Fibroblast of lung (primary cell): ENCODE results near the gene MEP1B. TPM values are rescaled to one million over a fixed set of nuclear protein-coding genes. Genes with fewer than 3 reads are reported as not detected.
"Not testable (repeated sequence)": the region's sequence is repeated elsewhere in the genome, so short reads cannot be mapped to it uniquely, and the experiment has no call there.

ENCODE experiments used
- DNase-seq, 2 donors: peaks; one replicate each; pipeline versions ENCODE4 v3.0.0 to v3.0.0-alpha.2; 2010; ENCODE audit warnings: low read depth in 2 of 2
- H2AFZ ChIP-seq: 2 replicates; pipeline ENCODE4 v1.5.1; 2012; ENCODE audit warnings: low read length, control low read depth, inconsistent platforms
- H3K27ac ChIP-seq: 2 replicates; pipeline ENCODE4 v1.5.1; 2011; ENCODE audit warnings: low read length, control low read depth; ENCODE audit not compliant: insufficient read depth
- H3K27me3 ChIP-seq: 2 replicates; pipeline ENCODE4 v1.5.1; 2011; ENCODE audit warnings: mild to moderate bottlenecking, low read length; ENCODE audit not compliant: control insufficient read depth, insufficient read depth
- H3K36me3 ChIP-seq: 2 replicates; pipeline ENCODE4 v1.5.1; 2011; ENCODE audit warnings: low read length; ENCODE audit not compliant: control insufficient read depth, insufficient read depth
- H3K4me1 ChIP-seq: 2 replicates; pipeline ENCODE4 v1.5.1; 2011; ENCODE audit warnings: low read length; ENCODE audit not compliant: control insufficient read depth, insufficient read depth; ENCODE audit errors: extremely low read depth
- H3K4me2 ChIP-seq: 2 replicates; pipeline ENCODE4 v1.5.1; 2011; ENCODE audit warnings: low read length, control low read depth; ENCODE audit not compliant: insufficient read depth; ENCODE audit errors: extremely low read depth
- H3K4me3 ChIP-seq, 4 experiments: fragments of 200-600 bp in 1 of 4; sonication (generic) in 1 of 4; replicated peaks in 1 of 4; 2 replicates each; pipeline ENCODE4 v1.5.1; 2011 to 2016; ENCODE audit warnings: low read length in 4 of 4, low read depth in 3 of 4, mild to moderate bottlenecking in 3 of 4, control low read depth in 2 of 4, inconsistent platforms in 1 of 4, mixed read lengths in 1 of 4; ENCODE audit not compliant: insufficient read depth in 1 of 4; ENCODE audit errors: control extremely low read depth in 1 of 4
- H3K79me2 ChIP-seq: 2 replicates; pipeline ENCODE4 v1.5.1; 2012; ENCODE audit warnings: mild to moderate bottlenecking, low read length, inconsistent platforms; ENCODE audit not compliant: control insufficient read depth, insufficient read depth
- H3K9ac ChIP-seq: 2 replicates; pipeline ENCODE4 v1.5.1; 2011; ENCODE audit warnings: mild to moderate bottlenecking, low read length, control low read depth; ENCODE audit not compliant: insufficient read depth
- H3K9me3 ChIP-seq: 2 replicates; pipeline ENCODE4 v1.5.1; 2012; ENCODE audit warnings: low read depth, low read length; ENCODE audit not compliant: control insufficient read depth, insufficient read depth
- H4K20me1 ChIP-seq: 2 replicates; pipeline ENCODE4 v1.5.1; 2011; ENCODE audit warnings: low read length; ENCODE audit not compliant: control insufficient read depth, insufficient read depth; ENCODE audit errors: extremely low read depth
- EZH2 ChIP-seq: IDR thresholded peaks from 2 replicates; pipeline ENCODE4 v1.5.1; 2012; ENCODE audit warnings: low read length, control low read depth, mild to moderate bottlenecking; ENCODE audit errors: missing control alignments
- polyA plus RNA-seq, 2 donors: library from polyadenylated mRNA; depleted of rRNA in 1 of 2; stranded (reverse) in 1 of 2; unstranded in 1 of 2; fragments of >200 nt; gene quantifications; 2 replicates each; pipeline ENCODE4 v1.2.1, GENCODE V29; 2011 to 2012; ENCODE audit warnings: missing spikeins in 1 of 2
- total RNA-seq: library from RNA; depleted of rRNA; stranded (reverse); fragments of >200 nt; gene quantifications from 2 replicates; pipeline ENCODE4 v1.2.1, GENCODE V29; 2014
- TF ChIP-seq, protein P1 (sequence below), 2 donors: IDR thresholded peaks in 1 of 2; conservative IDR thresholded peaks in 1 of 2; 1 replicate in 1 of 2; 2 replicates in 1 of 2; pipeline ENCODE4 v1.5.1; 2011 to 2012; ENCODE audit warnings: low read length in 2 of 2, control low read depth in 1 of 2, inconsistent platforms in 1 of 2, low read depth in 1 of 2, mild to moderate bottlenecking in 1 of 2

Gene MEP1B
- total and polyA plus RNA-seq, 2 donors (not counting 1 experiment from before 2014, with no cell fraction given): under 0.01 TPM; not detected in 1

GRCh38 chr18:32216390-32216789, 26.6 kb downstream of the MEP1B start:
- Histone ChIP-seq H4K20me1 (no peaks in the 10 kb centered on the region), H3K36me3 (no peaks in the 10 kb centered on the region), H3K4me3 (no peak overlapping the region), H2AFZ (no peak overlapping the region), H3K4me1 (no peaks in the 10 kb centered on the region), H3K27ac (no peak overlapping the region), H3K9ac (no peak overlapping the region), H3K4me2 (no peak overlapping the region), H3K9me3 (no peaks in the 10 kb centered on the region), H3K27me3 (no peaks in the 10 kb centered on the region), H3K79me2 (no peaks in the 10 kb centered on the region)
- TF ChIP-seq, protein P1, sequence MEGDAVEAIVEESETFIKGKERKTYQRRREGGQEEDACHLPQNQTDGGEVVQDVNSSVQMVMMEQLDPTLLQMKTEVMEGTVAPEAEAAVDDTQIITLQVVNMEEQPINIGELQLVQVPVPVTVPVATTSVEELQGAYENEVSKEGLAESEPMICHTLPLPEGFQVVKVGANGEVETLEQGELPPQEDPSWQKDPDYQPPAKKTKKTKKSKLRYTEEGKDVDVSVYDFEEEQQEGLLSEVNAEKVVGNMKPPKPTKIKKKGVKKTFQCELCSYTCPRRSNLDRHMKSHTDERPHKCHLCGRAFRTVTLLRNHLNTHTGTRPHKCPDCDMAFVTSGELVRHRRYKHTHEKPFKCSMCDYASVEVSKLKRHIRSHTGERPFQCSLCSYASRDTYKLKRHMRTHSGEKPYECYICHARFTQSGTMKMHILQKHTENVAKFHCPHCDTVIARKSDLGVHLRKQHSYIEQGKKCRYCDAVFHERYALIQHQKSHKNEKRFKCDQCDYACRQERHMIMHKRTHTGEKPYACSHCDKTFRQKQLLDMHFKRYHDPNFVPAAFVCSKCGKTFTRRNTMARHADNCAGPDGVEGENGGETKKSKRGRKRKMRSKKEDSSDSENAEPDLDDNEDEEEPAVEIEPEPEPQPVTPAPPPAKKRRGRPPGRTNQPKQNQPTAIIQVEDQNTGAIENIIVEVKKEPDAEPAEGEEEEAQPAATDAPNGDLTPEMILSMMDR (conservative IDR thresholded peaks at IDR 0.05 in 1 of 2, IDR thresholded peaks at IDR 0.05 in 1 of 2; ENCODE audit: low read depth in 1 of 2, low read length in 2 of 2): no peak
- TF ChIP-seq EZH2: no peak
- no peak for DNase-seq

- H3K79me2 ChIP-seq: no peaks in the 10 kb centered on the region
- H3K9me3 ChIP-seq: no peaks in the 10 kb centered on the region
- H2AFZ ChIP-seq: no peak overlapping the region
- H3K4me2 ChIP-seq: no peak overlapping the region
- no peaks in the 10 kb centered on the region for H3K27me3 ChIP-seq
- no peaks in the 10 kb centered on the region for H4K20me1 ChIP-seq
- H3K27ac ChIP-seq: no peak overlapping the region
- no peak overlapping the region for H3K4me3 ChIP-seq
- H3K36me3 ChIP-seq: no peaks in the 10 kb centered on the region
- no peaks in the 10 kb centered on the region for H3K4me1 ChIP-seq
- no peak for DNase-seq
- TF ChIP-seq, protein P1 (conservative IDR thresholded peaks at IDR 0.05 in 1 of 2, IDR thresholded peaks at IDR 0.05 in 1 of 2; ENCODE audit: low read depth in 1 of 2, low read length in 2 of 2): no peak
- no peak for TF ChIP-seq EZH2
- H3K9ac ChIP-seq: no peak overlapping the region
These were observed 29.7 kb downstream of the MEP1B start for GRCh38 chr18:32219431-32220018.

- H3K27me3 ChIP-seq, H3K79me2 ChIP-seq, H3K27ac ChIP-seq, H2AFZ ChIP-seq, H3K4me3 ChIP-seq, H3K4me1 ChIP-seq, H3K4me2 ChIP-seq, H3K9me3 ChIP-seq, DNase-seq, H4K20me1 ChIP-seq, H3K36me3 ChIP-seq, H3K9ac ChIP-seq: not testable (repeated sequence)
These were observed 43.5 kb downstream of the MEP1B start for GRCh38 chr18:32233348-32233747.
